Gastroesophageal sphincter (tissue), 3 donors: Measurements from ENCODE around the gene WDR81.

Experiments used
- EP300 ChIP-seq: sonication (generic); formaldehyde crosslinking; IDR thresholded peaks from one replicate; pipeline ENCODE4 v1.6.1; 2017; ENCODE audit warnings: antibody characterized with exemption, mild to moderate bottlenecking
- POLR2AphosphoS5 ChIP-seq: sonication (generic); formaldehyde crosslinking; IDR thresholded peaks from one replicate; pipeline ENCODE4 v1.6.1; 2017; ENCODE audit warnings: antibody characterized with exemption
- TF ChIP-seq, protein P1 (sequence below), 4 experiments: fragments of 200-600 bp in 2 of 4; fragments of 450-650 bp in 2 of 4; sonication (generic) in 1 of 4; IDR thresholded peaks; one replicate each; pipeline ENCODE4 v1.5.1; 2017 to 2019; ENCODE audit warnings: antibody characterized with exemption in 4 of 4, mild to moderate bottlenecking in 2 of 4, moderate library complexity in 2 of 4

- no peak for TF ChIP-seq POLR2AphosphoS5
- TF ChIP-seq, protein P1, sequence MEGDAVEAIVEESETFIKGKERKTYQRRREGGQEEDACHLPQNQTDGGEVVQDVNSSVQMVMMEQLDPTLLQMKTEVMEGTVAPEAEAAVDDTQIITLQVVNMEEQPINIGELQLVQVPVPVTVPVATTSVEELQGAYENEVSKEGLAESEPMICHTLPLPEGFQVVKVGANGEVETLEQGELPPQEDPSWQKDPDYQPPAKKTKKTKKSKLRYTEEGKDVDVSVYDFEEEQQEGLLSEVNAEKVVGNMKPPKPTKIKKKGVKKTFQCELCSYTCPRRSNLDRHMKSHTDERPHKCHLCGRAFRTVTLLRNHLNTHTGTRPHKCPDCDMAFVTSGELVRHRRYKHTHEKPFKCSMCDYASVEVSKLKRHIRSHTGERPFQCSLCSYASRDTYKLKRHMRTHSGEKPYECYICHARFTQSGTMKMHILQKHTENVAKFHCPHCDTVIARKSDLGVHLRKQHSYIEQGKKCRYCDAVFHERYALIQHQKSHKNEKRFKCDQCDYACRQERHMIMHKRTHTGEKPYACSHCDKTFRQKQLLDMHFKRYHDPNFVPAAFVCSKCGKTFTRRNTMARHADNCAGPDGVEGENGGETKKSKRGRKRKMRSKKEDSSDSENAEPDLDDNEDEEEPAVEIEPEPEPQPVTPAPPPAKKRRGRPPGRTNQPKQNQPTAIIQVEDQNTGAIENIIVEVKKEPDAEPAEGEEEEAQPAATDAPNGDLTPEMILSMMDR (IDR thresholded peaks at IDR 0.05): no peak
- TF ChIP-seq EP300: no peak
Observed at GRCh38 chr17:1776328-1776727, 51.8 kb downstream of the WDR81 start.
